HG03097 (cell line): Measurements from ENCODE around the gene TMEM88.

Source experiments
- ATAC-seq: cut with Tn5 transposase; IDR thresholded peaks from one replicate; pipeline ENCODE4 v1.9.1; 2021; ENCODE audit not compliant: unreplicated experiment, low FRiP score

Gene TMEM88

GRCh38 chr17:7843257-7843535 lies 11.7 kb upstream of the TMEM88 start:
- peak; percentile 1 for ATAC-seq

- ATAC-seq, result peak; percentile 26
Measured at GRCh38 chr17:7843536-7844291, 11.2 kb upstream of the TMEM88 start.

- peak; percentile 32 for ATAC-seq
Measured at GRCh38 chr17:7844292-7845154, 10.3 kb upstream of the TMEM88 start.

- ATAC-seq, result no peak
Measured at GRCh38 chr17:7845359-7846062, 9.4 kb upstream of the TMEM88 start.

GRCh38 chr17:7846063-7846735 lies 8.7 kb upstream of the TMEM88 start:
- no peak for ATAC-seq

GRCh38 chr17:7846765-7847661 lies 7.9 kb upstream of the TMEM88 start:
- no peak for ATAC-seq

GRCh38 chr17:7848131-7848579 lies 6.7 kb upstream of the TMEM88 start:
- ATAC-seq, result no peak

GRCh38 chr17:7848739-7849129 lies 6.1 kb upstream of the TMEM88 start:
- ATAC-seq, result no peak

GRCh38 chr17:7849130-7849750 lies 5.6 kb upstream of the TMEM88 start:
- ATAC-seq, result no peak

GRCh38 chr17:7849751-7850504 lies 4.9 kb upstream of the TMEM88 start:
- ATAC-seq, result no peak

- ATAC-seq, result no peak
Measured at GRCh38 chr17:7850701-7851437, 4.0 kb upstream of the TMEM88 start.

- ATAC-seq, result peak; percentile 58
Measured at GRCh38 chr17:7851438-7852261, 3.2 kb upstream of the TMEM88 start.

- ATAC-seq, result no peak
Measured at GRCh38 chr17:7852262-7852670, 2.6 kb upstream of the TMEM88 start.

GRCh38 chr17:7852919-7853690 lies 1.8 kb upstream of the TMEM88 start:
- no peak for ATAC-seq

- ATAC-seq, result no peak
Measured at GRCh38 chr17:7853691-7854038, 1.2 kb upstream of the TMEM88 start.

GRCh38 chr17:7854078-7854777 lies 638 bp upstream of the TMEM88 start:
- no peak for ATAC-seq
